Neural crest cell (in vitro differentiated cells): ENCODE data around the gene USE1. TPM values are rescaled to one million over a fixed set of nuclear protein-coding genes. Genes with fewer than 3 reads are reported as not detected.

Experiments
- DNase-seq: peaks from one replicate; pipeline ENCODE4 v3.0.0; 2021; ENCODE audit warnings: low read depth, mixed read lengths, low spot score
- H3K27ac Mint-ChIP-seq: one replicate; pipeline ENCODE4 v1.8.0; 2021; ENCODE audit warnings: mild to moderate bottlenecking, mixed read lengths; ENCODE audit not compliant: unreplicated experiment
- H3K27me3 Mint-ChIP-seq: 2 replicates; pipeline ENCODE4 v1.8.0; 2021; ENCODE audit warnings: low read depth, mild to moderate bottlenecking, mixed read lengths
- H3K36me3 Mint-ChIP-seq: 2 replicates; pipeline ENCODE4 v1.8.0; 2021; ENCODE audit warnings: low read depth, mild to moderate bottlenecking, mixed read lengths
- H3K4me1 Mint-ChIP-seq: 2 replicates; pipeline ENCODE4 v1.8.0; 2021; ENCODE audit warnings: mixed read lengths
- H3K4me3 Mint-ChIP-seq: one replicate; pipeline ENCODE4 v1.8.0; 2021; ENCODE audit warnings: mild to moderate bottlenecking, mixed read lengths
- H3K9me3 Mint-ChIP-seq: 2 replicates; pipeline ENCODE4 v1.8.0; 2021; ENCODE audit warnings: mixed read lengths
- total RNA-seq: library from RNA; stranded (reverse); gene quantifications from 2 replicates; pipeline ENCODE4 v1.2.1, GENCODE V29; 2021
- TF ChIP-seq, protein P1 (sequence below): fragments of 200-600 bp; sonication (generic); conservative IDR thresholded peaks from 2 replicates; pipeline ENCODE4 v1.5.0; 2021; ENCODE audit warnings: antibody characterized with exemption, mild to moderate bottlenecking

The USE1 gene
- total RNA-seq, 1 donor from 2014 or later, result 15.7 TPM

DNA sequence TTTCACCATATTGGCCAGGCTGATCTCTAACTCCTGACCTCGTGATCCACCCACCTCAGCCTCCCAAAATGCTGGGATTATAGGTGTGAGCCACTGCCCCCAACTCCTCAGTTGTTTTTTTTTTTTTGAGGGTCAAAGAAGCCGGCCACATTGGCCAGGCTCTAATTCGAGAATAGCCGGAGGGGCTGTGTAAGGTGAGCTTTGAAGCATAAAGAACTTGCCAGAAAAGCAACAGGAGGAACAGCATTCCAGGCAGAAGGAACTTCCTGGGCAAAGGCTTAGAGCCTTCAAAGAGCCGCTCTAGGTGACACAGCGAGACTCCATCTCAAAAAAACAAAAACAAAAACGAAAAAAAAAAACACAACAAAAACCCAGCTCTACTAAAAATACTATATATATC lies 50.9 kb downstream of the USE1 start:
- Mint-ChIP-seq H3K9me3 (peaks cover 5% of the 10 kb centered on the region), H3K4me3 (no peak overlapping the region), H3K27ac (no peak overlapping the region), H3K4me1 (peaks cover 15% of the 10 kb centered on the region), H3K36me3 (peaks cover 3% of the 10 kb centered on the region), H3K27me3 (peaks cover 2% of the 10 kb centered on the region)
- TF ChIP-seq, protein P1, sequence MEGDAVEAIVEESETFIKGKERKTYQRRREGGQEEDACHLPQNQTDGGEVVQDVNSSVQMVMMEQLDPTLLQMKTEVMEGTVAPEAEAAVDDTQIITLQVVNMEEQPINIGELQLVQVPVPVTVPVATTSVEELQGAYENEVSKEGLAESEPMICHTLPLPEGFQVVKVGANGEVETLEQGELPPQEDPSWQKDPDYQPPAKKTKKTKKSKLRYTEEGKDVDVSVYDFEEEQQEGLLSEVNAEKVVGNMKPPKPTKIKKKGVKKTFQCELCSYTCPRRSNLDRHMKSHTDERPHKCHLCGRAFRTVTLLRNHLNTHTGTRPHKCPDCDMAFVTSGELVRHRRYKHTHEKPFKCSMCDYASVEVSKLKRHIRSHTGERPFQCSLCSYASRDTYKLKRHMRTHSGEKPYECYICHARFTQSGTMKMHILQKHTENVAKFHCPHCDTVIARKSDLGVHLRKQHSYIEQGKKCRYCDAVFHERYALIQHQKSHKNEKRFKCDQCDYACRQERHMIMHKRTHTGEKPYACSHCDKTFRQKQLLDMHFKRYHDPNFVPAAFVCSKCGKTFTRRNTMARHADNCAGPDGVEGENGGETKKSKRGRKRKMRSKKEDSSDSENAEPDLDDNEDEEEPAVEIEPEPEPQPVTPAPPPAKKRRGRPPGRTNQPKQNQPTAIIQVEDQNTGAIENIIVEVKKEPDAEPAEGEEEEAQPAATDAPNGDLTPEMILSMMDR, result no peak
- DNase-seq, result no peak

DNA sequence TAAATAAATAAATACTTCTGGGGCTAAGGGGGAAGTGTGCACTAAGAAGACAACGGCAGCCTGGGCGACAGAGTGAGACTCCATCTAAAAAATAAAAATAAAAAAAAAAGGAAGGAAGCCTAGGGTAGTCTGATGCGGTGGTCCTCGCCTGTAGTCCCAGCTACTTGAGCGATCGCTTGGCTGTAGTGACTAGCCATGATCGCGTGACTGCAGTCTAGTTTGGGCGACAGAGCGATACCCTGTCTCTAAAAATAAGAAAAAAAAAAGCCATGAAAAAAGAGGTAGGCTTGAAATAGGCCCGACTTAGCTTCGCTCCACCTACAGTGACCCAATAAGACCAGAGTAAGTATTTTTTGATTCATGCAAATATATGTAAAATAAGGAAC lies 51.4 kb downstream of the USE1 start:
- peaks cover 14% of the 10 kb centered on the region for H3K4me1 Mint-ChIP-seq
- H3K4me3 Mint-ChIP-seq, result peak overlapping the region; percentile 90
- peaks cover 2% of the 10 kb centered on the region for H3K27me3 Mint-ChIP-seq
- no peak for DNase-seq
- no peak overlapping the region for H3K27ac Mint-ChIP-seq
- peaks cover 3% of the 10 kb centered on the region for H3K36me3 Mint-ChIP-seq
- TF ChIP-seq, protein P1, result no peak
- H3K9me3 Mint-ChIP-seq, result peaks cover 5% of the 10 kb centered on the region

DNA sequence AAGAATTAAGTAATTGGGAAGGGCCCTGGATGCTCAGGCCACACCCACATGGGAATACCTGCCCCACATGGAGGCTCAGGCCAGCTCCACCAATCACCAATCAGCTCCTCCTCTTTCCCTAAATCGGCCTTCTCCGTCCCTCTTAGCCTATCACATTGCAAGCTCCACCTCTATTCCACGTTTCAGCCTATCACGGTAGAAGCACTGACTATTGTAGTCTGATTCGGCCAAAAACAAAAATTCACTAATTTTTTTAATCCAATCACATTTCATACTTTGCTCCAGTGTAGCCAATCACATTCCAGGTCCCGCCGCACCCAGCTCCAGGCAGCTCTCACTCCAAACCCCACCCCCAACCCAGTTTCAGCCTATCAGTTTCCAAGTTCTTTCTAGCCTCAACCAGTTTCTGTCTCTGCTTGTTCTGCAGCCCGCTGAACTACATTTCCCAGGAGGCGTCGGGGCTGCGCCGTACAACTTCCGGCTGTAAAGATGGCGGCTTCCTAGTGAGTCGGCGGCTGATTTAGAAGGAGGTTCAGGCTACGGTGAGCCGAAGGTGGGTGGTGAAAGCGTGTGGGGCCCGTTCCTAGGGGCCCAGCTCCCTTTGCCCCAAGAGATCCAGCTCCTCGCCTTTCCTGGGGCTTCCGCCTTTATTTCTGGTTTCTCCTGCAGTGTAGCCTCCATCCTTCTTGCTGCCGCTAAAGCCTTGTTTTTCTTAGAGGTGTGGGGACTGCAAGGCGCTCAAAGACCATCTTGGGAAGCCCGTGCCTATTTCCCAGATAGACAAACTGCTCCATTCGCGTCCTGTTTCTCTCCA lies 52.0 kb downstream of the USE1 start, which contains the start of gene BABAM1:
TSS of gene BABAM1 (plus strand) at position 469 of the 814 bp plus-strand sequence. CDS start 1,364 bp downstream, outside the sequence.
- Mint-ChIP-seq H3K36me3 (peaks cover 3% of the 10 kb centered on the region), H3K27ac (peak within 1 kb of the TSS; percentile 10), H3K9me3 (peaks cover 5% of the 10 kb centered on the region)

DNA sequence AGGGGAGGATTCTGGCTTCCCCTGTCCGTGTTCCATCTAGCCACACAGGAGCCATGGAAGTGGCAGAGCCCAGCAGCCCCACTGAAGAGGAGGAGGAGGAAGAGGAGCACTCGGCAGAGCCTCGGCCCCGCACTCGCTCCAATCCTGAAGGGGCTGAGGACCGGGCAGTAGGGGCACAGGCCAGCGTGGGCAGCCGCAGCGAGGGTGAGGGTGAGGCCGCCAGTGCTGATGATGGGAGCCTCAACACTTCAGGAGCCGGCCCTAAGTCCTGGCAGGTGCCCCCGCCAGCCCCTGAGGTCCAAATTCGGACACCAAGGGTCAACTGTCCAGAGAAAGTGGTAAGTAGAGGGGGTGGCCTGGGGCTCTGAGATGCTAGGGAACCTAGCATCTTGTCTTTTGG lies 53.6 kb downstream of the USE1 start:
- peaks cover 3% of the 10 kb centered on the region for H3K36me3 Mint-ChIP-seq
- peaks cover 14% of the 10 kb centered on the region for H3K4me1 Mint-ChIP-seq
- no peak overlapping the region for H3K27ac Mint-ChIP-seq
- peak overlapping the region; percentile 78 for H3K4me3 Mint-ChIP-seq
- TF ChIP-seq, protein P1, result no peak
- H3K9me3 Mint-ChIP-seq, result peaks cover 5% of the 10 kb centered on the region
- H3K27me3 Mint-ChIP-seq, result peaks cover 2% of the 10 kb centered on the region
- no peak for DNase-seq

More for the DNA sequence above, 52.0 kb downstream of the USE1 start, which contains the start of gene BABAM1:
- Mint-ChIP-seq H3K4me1 (peaks cover 14% of the 10 kb centered on the region), H3K4me3 (peak within 1 kb of the TSS; percentile 90), H3K27me3 (peaks cover 2% of the 10 kb centered on the region)
- TF ChIP-seq, protein P1, result no peak
- peak; percentile 84 for DNase-seq

Other genes with a start within 250 kb of the USE1 start
- gene CPAMD8, start 188.5 kb upstream of the USE1 start, total RNA-seq, result 14.5 and 17.0 TPM in 2 replicates
- 36.5 and 46.4 TPM in 2 replicates for gene HAUS8, start 139.9 kb upstream of the USE1 start, total RNA-seq
- gene MYO9B, start 139.6 kb upstream of the USE1 start, total RNA-seq, result 113 and 119 TPM in 2 replicates
- 10.4 and 12.0 TPM in 2 replicates for gene OCEL1, start 10.9 kb downstream of the USE1 start, total RNA-seq
- 52.8 and 57.6 TPM in 2 replicates for gene NR2F6, start 30.6 kb downstream of the USE1 start, total RNA-seq
- gene USHBP1, start 49.4 kb downstream of the USE1 start, total RNA-seq, result 0.23 and 0.57 TPM in 2 replicates
- 79.1 and 89.3 TPM in 2 replicates for gene BABAM1, start 52.1 kb downstream of the USE1 start, total RNA-seq
- 4.5 and 4.9 TPM in 2 replicates for gene ANKLE1, start 66.5 kb downstream of the USE1 start, total RNA-seq
- 8.1 and 8.5 TPM in 2 replicates for gene ABHD8, start 88.1 kb downstream of the USE1 start, total RNA-seq
- 73.4 and 74.2 TPM in 2 replicates for gene MRPL34, start 90.5 kb downstream of the USE1 start, total RNA-seq
- gene DDA1, start 94.2 kb downstream of the USE1 start, total RNA-seq, result 44.9 and 49.9 TPM in 2 replicates
- 37.4 and 43.3 TPM in 2 replicates for gene ANO8, start 119.5 kb downstream of the USE1 start, total RNA-seq
- 57.8 TPM in 2 replicates for gene GTPBP3, start 122.2 kb downstream of the USE1 start, total RNA-seq
- 0.82 and 1.8 TPM in 2 replicates for gene PLVAP, start 162.0 kb downstream of the USE1 start, total RNA-seq
- not detected in 2 replicates for gene CCDC194, start 178.8 kb downstream of the USE1 start, total RNA-seq
- gene BST2, start 190.3 kb downstream of the USE1 start, total RNA-seq, result not detected in 2 replicates
- 47.6 and 48.1 TPM in 2 replicates for gene MVB12A, start 204.7 kb downstream of the USE1 start, total RNA-seq
- 0.71 and 0.96 TPM in 2 replicates for gene TMEM221, start 233.3 kb downstream of the USE1 start, total RNA-seq
- not detected in 2 replicates for gene NXNL1, start 245.6 kb downstream of the USE1 start, total RNA-seq